Measurements from ENCODE around the gene USP54. TPM values are rescaled to one million over a fixed set of nuclear protein-coding genes. Genes with fewer than 3 reads are reported as not detected.

The USP54 gene
- total RNA-seq, 1 experiment from 2014 or later, result 37.9 TPM

GRCh38 chr10:73512207-73512743 is 78.9 kb downstream of the USP54 start:
- Histone ChIP-seq H3T11ph (ENCODE audit: low read length) (no peak overlapping the region), H3K4me2 (ENCODE audit: insufficient read depth, insufficient read length, low read length) (no peak overlapping the region), H2BK5ac (ENCODE audit: insufficient read length, low read length) (no peak overlapping the region), H2BK15ac (ENCODE audit: low read depth, low read length) (no peak overlapping the region), H4K91ac (ENCODE audit: insufficient read length, low read depth, low read length) (no peak overlapping the region), H3K56ac (ENCODE audit: insufficient read length, low read depth, low read length) (no peak overlapping the region), H2BK12ac (ENCODE audit: insufficient read length, low read depth, low read length) (no peak overlapping the region), H3K18ac (ENCODE audit: insufficient read length, low read depth, low read length) (no peak overlapping the region), H2BK20ac (ENCODE audit: low read depth, low read length, poor library complexity, severe bottlenecking) (no peak overlapping the region), H2AFZ (ENCODE audit: low read length) (no peak overlapping the region), H4K8ac (replicated peaks; ENCODE audit: insufficient read length, low read depth, low read length) (no peak overlapping the region), H3K79me1 (ENCODE audit: insufficient read depth, low read depth, low read length, poor library complexity, severe bottlenecking) (no peaks in the 10 kb centered on the region), H3K14ac (ENCODE audit: insufficient read depth, low read length) (no peak overlapping the region), H3K23ac (ENCODE audit: insufficient read length, low read depth, low read length) (no peak overlapping the region), H3K27ac (ENCODE audit: insufficient read length, low read depth, low read length) (no peak overlapping the region), H3K23me2 (ENCODE audit: insufficient read length, low read depth, low read length, poor library complexity, severe bottlenecking) (no peaks in the 10 kb centered on the region), H4K5ac (ENCODE audit: insufficient read length, low read depth, low read length) (no peak overlapping the region), H3K4me1 (ENCODE audit: insufficient read depth, low read length) (no peaks in the 10 kb centered on the region), H2BK120ac (ENCODE audit: low read depth, low read length, poor library complexity, severe bottlenecking) (no peak overlapping the region), H3K79me2 (ENCODE audit: insufficient read depth, low read length) (no peaks in the 10 kb centered on the region), H3K9me3 (ENCODE audit: control insufficient read depth, low read depth, low read length) (no peaks in the 10 kb centered on the region), H4K20me1 (ENCODE audit: control insufficient read depth, insufficient read depth, insufficient read length) (no peaks in the 10 kb centered on the region), H3K9ac (ENCODE audit: extremely low read depth, insufficient read length, low read length) (no peak overlapping the region), H3K27me3 (ENCODE audit: insufficient read depth, low read length) (no peaks in the 10 kb centered on the region), H2AK5ac (ENCODE audit: insufficient read length, low read length) (no peak overlapping the region), H3K4ac (ENCODE audit: low read depth, low read length) (no peak overlapping the region)
- H3K27me3 Mint-ChIP-seq (ENCODE audit: low read depth), result no peaks in the 10 kb centered on the region
- no peak for DNase-seq
- no peak for TF ChIP-seq CTCF (conservative IDR thresholded peaks at IDR 0.05)
- peak overlapping the region in 1 of 3 experiments; percentile 40; a peak in 1 of 7 replicates for H3K27ac Mint-ChIP-seq
- H3K4me3 Mint-ChIP-seq, result no peak overlapping the region
- no peaks in the 10 kb centered on the region for H3K9me3 Mint-ChIP-seq
- no CpG with 5 or more reads among the region's 4 CpGs for WGBS (ENCODE audit: extremely low coverage, insufficient read length, low lambda C conversion rate)
- H3K4me1 Mint-ChIP-seq, result no peaks in the 10 kb centered on the region
- H3K36me3 Mint-ChIP-seq (ENCODE audit: insufficient read depth in 1 of 3, low read depth in 3 of 3), result peaks cover 6 to 22% (median 20%) of the 10 kb centered on the region in 3 experiments; a peak in 5 of 7 replicates

Data from H9 (cell line).